AG04450 (cell line): Measurements from ENCODE around the gene FAM171A1. TPM values are rescaled to one million over a fixed set of nuclear protein-coding genes. Genes with fewer than 3 reads are reported as not detected.

ENCODE experiments used
- CTCF ChIA-PET: fragments of 300-600, 350-600 bp; formaldehyde crosslinking; extraction: SDS; loops from one replicate; lab custom pipeline; 2022; ENCODE audit warnings: antibody characterized with exemption, inconsistent platforms; lab: Charles Lee
- POLR2A ChIA-PET: fragments of 350-600 bp; formaldehyde crosslinking; extraction: SDS; loops from one replicate; lab custom pipeline; 2021; ENCODE audit warnings: antibody characterized with exemption, inconsistent platforms; lab: Yijun Ruan, JAX
- DNase-seq: peaks from one replicate; pipeline ENCODE4 v3.0.0-alpha.2; 2011; ENCODE audit warnings: low read depth, low spot score
- H3K27ac ChIP-seq: one replicate; pipeline ENCODE4 v1.5.1; 2012; ENCODE audit warnings: low read depth, low read length, control low read depth
- H3K27me3 ChIP-seq: one replicate; pipeline ENCODE4 v1.6.0; 2012; ENCODE audit warnings: low read length; ENCODE audit not compliant: control insufficient read depth, insufficient read depth
- H3K4me3 ChIP-seq: 2 replicates; pipeline ENCODE4 v1.5.1; 2011; ENCODE audit warnings: mild to moderate bottlenecking, low read depth, low read length, control low read depth
- H3K9me3 ChIP-seq: 2 replicates; pipeline ENCODE4 v1.5.1; 2012; ENCODE audit warnings: low read length; ENCODE audit not compliant: control insufficient read depth, insufficient read depth
- CTCF ChIP-seq: IDR thresholded peaks from 2 replicates; pipeline ENCODE4 v1.5.1; 2011; ENCODE audit warnings: low read depth, low read length, control low read depth, inconsistent platforms
- polyA plus RNA-seq: library from polyadenylated mRNA; depleted of rRNA; stranded (reverse); fragments of >200 nt; gene quantifications from 2 replicates; pipeline ENCODE4 v1.2.3, GENCODE V29; 2011

FAM171A1 gene
- polyA plus RNA-seq, 1 experiment = 22.4 TPM

DNA sequence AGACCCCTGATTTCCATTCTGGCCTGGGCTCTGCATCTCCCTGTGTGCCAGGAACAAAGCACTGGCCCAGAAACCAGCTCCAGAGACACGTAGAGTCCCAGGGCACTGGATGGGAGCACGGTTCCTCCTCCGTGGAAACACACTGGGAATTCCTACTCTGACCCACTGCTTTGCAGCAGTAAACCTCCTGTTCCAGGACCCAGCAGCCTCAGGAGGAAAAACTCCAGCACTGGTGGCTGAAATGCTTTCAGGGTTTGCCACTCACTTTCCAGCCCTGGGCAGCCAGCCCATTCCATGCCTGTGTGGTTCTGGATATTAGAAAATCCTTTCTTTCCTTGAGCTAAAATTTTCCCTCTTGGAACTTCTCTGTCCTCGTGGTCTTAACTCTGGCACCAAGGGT is 58.0 kb downstream of the FAM171A1 start:
- no peak overlapping the region for H3K27ac ChIP-seq
- no peaks in the 10 kb centered on the region for H3K27me3 ChIP-seq
- no peaks in the 10 kb centered on the region for H3K9me3 ChIP-seq
- DNase-seq = no peak
- no peak for TF ChIP-seq CTCF
- ChIA-PET POLR2A (interaction anchor here (0.7 kb wide), 1 partner anchor 21 kb away, joined by 10 read pairs; no protein-coding TSS in a partner anchor), CTCF (no interaction called here)
- no peak overlapping the region for H3K4me3 ChIP-seq

- CTCF ChIA-PET = interaction anchor here (0.8 to 1.1 kb wide), 2 partner anchors 12 to 49 kb away, joined by 3 read pairs; no protein-coding TSS in a partner anchor
- no peak for TF ChIP-seq CTCF
- no peaks in the 10 kb centered on the region for H3K9me3 ChIP-seq
- no peak overlapping the region for H3K4me3 ChIP-seq
- no peaks in the 10 kb centered on the region for H3K27me3 ChIP-seq
- POLR2A ChIA-PET = interaction anchor here (0.6 kb wide), 1 partner anchor 42 kb away, joined by 7 read pairs; no protein-coding TSS in a partner anchor
- H3K27ac ChIP-seq = no peak overlapping the region
- DNase-seq = no peak
Measured at GRCh38 chr10:15311569-15312280, 59.4 kb downstream of the FAM171A1 start.

DNA sequence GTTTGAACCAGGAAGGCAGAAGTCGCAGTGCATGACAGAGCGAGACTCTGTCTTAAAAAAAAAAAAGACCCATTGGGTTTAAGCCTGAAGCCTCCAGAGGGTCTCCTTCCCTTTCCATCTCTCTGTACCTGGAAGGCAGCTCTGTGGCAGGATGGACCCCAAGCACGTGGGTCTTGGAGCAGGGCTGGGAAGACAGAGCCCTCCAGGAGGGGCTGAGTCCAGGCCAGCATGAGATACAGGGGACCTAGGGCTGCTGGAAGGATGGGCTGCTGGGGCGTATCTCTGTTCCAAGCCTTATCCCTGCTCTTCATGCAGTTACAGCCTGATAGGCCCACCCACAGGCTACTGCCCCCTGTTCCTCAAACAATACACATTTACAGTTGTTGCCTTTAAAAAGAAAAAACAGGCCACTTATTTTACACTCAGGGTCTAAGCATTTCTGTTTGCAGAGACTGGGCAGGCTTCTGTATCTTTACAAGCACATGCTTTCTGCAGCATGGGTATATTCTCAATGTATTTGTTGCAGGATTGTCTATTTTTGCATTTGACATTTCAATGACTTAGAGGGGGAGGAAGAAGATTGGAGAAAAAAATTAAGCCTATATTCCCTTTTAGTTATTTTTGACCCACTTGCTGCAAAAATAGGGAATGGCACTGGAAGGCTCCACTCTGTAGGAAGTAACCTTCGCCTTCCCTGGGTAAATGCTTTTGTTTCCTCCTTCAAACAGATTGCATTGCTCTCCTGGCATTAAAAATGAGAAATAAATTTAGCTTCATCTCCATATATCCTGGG is 60.1 kb downstream of the FAM171A1 start:
- H3K27ac ChIP-seq = no peak overlapping the region
- TF ChIP-seq CTCF = no peak
- ChIA-PET CTCF (no interaction called here), POLR2A (no interaction called here)
- no peaks in the 10 kb centered on the region for H3K9me3 ChIP-seq
- DNase-seq = no peak
- no peaks in the 10 kb centered on the region for H3K27me3 ChIP-seq
- H3K4me3 ChIP-seq = no peak overlapping the region

- Histone ChIP-seq H3K4me3 (no peak overlapping the region), H3K27me3 (no peaks in the 10 kb centered on the region), H3K27ac (no peak overlapping the region), H3K9me3 (no peaks in the 10 kb centered on the region)
- POLR2A ChIA-PET = no interaction called here
- CTCF ChIA-PET = no interaction called here
- TF ChIP-seq CTCF = no peak
- DNase-seq = no peak
Measured at GRCh38 chr10:15309221-15309620, 61.9 kb downstream of the FAM171A1 start.
